ENCODE data around the gene CCNB1. TPM values are rescaled to one million over a fixed set of nuclear protein-coding genes. Genes with fewer than 3 reads are reported as not detected.
"Not testable (repeated sequence)": the region's sequence is repeated elsewhere in the genome, so short reads cannot be mapped to it uniquely, and the experiment has no call there.

The CCNB1 gene
- total and polyA plus RNA-seq, 12 donors = 3.6 to 53.5 (median 9.1) TPM

DNA sequence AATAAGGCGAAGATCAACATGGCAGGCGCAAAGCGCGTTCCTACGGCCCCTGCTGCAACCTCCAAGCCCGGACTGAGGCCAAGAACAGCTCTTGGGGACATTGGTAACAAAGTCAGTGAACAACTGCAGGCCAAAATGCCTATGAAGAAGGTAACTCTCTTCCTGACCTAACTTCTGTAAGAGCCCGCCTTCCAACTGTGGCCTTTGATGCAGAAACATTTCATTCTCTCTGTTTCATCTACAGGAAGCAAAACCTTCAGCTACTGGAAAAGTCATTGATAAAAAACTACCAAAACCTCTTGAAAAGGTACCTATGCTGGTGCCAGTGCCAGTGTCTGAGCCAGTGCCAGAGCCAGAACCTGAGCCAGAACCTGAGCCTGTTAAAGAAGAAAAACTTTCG, 979 bp downstream of the CCNB1 start:
- TF ChIP-seq CTCF (IDR thresholded peaks at IDR 0.05) (no peak), POLR2A (IDR thresholded peaks at IDR 0.05) (no peak)
- 34 to 48% (median 35%) methylated on average over 8 of the region's 8 CpGs for WGBS, 4 donors
- peak overlapping the region in 2 of 4 donors; percentile 50 to 60 for H3K4me3 ChIP-seq

DNA sequence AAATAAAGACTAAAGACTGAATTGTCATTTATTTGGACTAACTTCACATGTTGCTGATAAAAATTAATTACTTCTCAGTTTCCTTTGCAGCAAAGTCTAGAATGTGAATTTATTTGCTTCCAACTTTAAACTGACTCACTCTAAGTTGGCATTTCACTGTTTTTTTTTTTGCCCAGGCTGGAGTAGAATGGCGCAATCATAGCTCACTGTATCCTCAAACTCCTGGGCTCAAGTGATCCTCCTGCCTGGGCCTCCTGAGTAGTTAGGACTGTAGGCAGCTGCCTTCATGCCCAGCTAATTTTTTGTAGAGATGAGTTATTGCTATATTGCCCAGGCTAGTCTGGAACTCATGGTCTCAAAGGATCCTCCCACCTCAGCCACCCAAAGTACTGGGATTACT, 3.5 kb downstream of the CCNB1 start:
- no peak for TF ChIP-seq POLR2A (IDR thresholded peaks at IDR 0.05)
- no peak for TF ChIP-seq CTCF (IDR thresholded peaks at IDR 0.05)
- Histone ChIP-seq H3K27me3 (no peaks in the 10 kb centered on the region), H3K9me3 (replicated peaks in 1 of 3) (no peaks in the 10 kb centered on the region), H3K36me3 (replicated peaks in 1 of 2) (peaks cover 0 to 12% of the 10 kb centered on the region in 2 donors), H3K4me3 (no peak overlapping the region), H3K27ac (no peak overlapping the region), H3K4me1 (replicated peaks in 1 of 2) (peaks cover 9 to 10% of the 10 kb centered on the region in 2 donors)
- WGBS, 4 donors = 97 to 100% (median 100%) methylated on average over 1 of the region's 1 CpG
- intact Hi-C loops (cut with DNase I) = loop anchor here in 1 of 2 donors (10.0 kb wide), 1 partner anchor 66 kb away; no protein-coding TSS in a partner anchor
- no peak for DNase-seq

More for the DNA sequence above, 979 bp downstream of the CCNB1 start:
- DNase-seq = no peak
- no peaks in the 10 kb centered on the region for H3K27me3 ChIP-seq
- H3K27ac ChIP-seq = no peak overlapping the region
- no peaks in the 10 kb centered on the region for H3K9me3 ChIP-seq (replicated peaks in 1 of 3)
- no peaks in the 10 kb centered on the region for H3K36me3 ChIP-seq (replicated peaks in 1 of 2)
- intact Hi-C loops (cut with DNase I) = no loop called here
- H3K4me1 ChIP-seq (replicated peaks in 1 of 2) = peaks cover 9 to 10% of the 10 kb centered on the region in 2 donors

- Histone ChIP-seq H3K36me3 (replicated peaks in 1 of 2) (peaks cover 0 to 12% of the 10 kb centered on the region in 2 donors), H3K4me1 (replicated peaks in 1 of 2) (peaks cover 9 to 10% of the 10 kb centered on the region in 2 donors), H3K9me3 (replicated peaks in 1 of 3) (no peaks in the 10 kb centered on the region), H3K27ac (no peak overlapping the region), H3K27me3 (no peaks in the 10 kb centered on the region), H3K4me3 (no peak overlapping the region)
- TF ChIP-seq CTCF (IDR thresholded peaks at IDR 0.05) = no peak
- no peak for TF ChIP-seq POLR2A (IDR thresholded peaks at IDR 0.05)
- WGBS, 4 donors = 96 to 100% (median 98%) methylated on average over 3 of the region's 3 CpGs
- intact Hi-C loops (cut with DNase I) = loop anchor here in 1 of 2 donors (10.0 kb wide), 1 partner anchor 66 kb away; no protein-coding TSS in a partner anchor
- DNase-seq = no peak
These were observed 4.0 kb downstream of the CCNB1 start for GRCh38 chr5:69170969-69171368.

- H3K27me3 ChIP-seq; H3K4me3 ChIP-seq; H3K9me3 ChIP-seq (replicated peaks in 1 of 3); H3K36me3 ChIP-seq (replicated peaks in 1 of 2); DNase-seq; H3K4me1 ChIP-seq (replicated peaks in 1 of 2); intact Hi-C loops (cut with DNase I); H3K27ac ChIP-seq: not testable (repeated sequence)
- 86 to 92% (median 90%) methylated on average over 15 of the region's 15 CpGs for WGBS, 4 donors
These were observed 14.8 kb downstream of the CCNB1 start for GRCh38 chr5:69181659-69182293.

GRCh38 chr5:69184621-69185020, 17.7 kb downstream of the CCNB1 start:
- intact Hi-C loops (cut with DNase I) = no loop called here
- Histone ChIP-seq H3K36me3 (replicated peaks in 1 of 2) (no peaks in the 10 kb centered on the region), H3K4me3 (no peak overlapping the region), H3K27me3 (no peaks in the 10 kb centered on the region), H3K4me1 (replicated peaks in 1 of 2) (peaks cover 0 to 7% of the 10 kb centered on the region in 2 donors), H3K9me3 (replicated peaks in 1 of 3) (no peaks in the 10 kb centered on the region), H3K27ac (no peak overlapping the region)
- no peak for TF ChIP-seq POLR2A (IDR thresholded peaks at IDR 0.05)
- TF ChIP-seq CTCF (IDR thresholded peaks at IDR 0.05) = no peak
- DNase-seq = no peak
- 78 to 94% (median 91%) methylated on average over 1 of the region's 1 CpG for WGBS, 4 donors

All from adrenal gland (tissue), 12 donors.